HG03439 (cell line): Measurements from ENCODE around the gene GRK4.
A peak's percentile ranks its signal among the peaks of the same experiment; 100 is the strongest.
"Not testable (repeated sequence)": the region's sequence is repeated elsewhere in the genome, so short reads cannot be mapped to it uniquely, and the experiment has no call there.

Experiments used
- ATAC-seq: cut with Tn5 transposase; IDR thresholded peaks from one replicate; pipeline ENCODE4 v1.9.1; 2021; ENCODE audit warnings: mild to moderate bottlenecking, moderate library complexity; ENCODE audit not compliant: unreplicated experiment

GRK4 gene

DNA sequence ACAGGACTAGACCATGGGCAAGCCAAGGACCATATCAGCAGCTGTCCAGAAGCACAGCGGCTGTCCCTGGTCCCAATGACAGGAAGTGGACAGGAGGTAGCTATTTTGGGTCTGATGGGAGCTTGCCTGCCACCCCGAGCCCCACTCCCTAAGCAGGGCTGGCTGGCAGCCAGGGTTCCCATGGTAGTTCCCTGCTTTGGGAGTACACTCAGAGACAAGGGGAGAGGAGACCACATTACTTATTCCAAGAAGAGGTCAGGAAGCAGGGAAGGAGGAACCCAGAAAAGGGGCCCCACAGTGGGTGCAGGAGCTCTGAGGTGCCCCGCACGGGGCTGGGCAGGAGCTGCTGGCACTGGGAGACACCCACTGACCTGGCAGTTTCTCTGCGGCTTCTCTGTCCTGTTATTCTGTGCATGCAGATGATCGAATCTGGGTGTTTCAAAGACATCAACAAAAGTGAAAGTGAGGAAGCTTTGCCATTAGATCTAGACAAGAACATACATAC, 74.6 kb downstream of the GRK4 start:
- ATAC-seq, result no peak

DNA sequence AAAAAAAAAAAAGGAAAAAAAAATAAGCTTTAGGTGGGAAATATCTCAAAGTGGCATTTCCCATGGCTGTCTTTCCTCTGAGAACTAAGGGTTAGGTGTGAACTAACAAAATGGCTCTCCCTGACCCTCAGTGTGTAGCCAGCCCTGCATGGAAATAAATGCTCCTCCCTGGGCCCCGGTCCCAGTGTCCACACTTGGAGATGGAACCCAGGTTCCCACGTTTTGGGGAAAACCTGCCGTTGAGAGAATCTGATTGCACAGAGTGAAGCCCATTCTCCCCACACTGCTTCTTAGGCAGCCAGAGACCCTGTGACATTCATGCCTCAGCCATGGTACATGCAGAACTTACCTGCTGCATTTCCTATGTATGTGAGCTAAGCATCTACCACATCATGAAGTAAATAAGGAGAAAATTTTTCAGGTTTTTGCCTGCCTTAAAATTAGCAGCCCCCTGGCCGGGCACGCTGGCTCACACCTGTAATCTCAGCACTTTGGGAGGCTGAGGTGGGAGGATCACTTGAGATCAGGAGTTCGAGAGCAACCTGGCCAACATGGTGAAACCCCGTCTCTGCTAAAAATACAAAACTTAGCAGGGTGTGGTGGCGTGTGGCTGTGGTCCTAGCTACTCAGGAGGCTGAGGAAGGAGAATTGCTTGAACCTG, 76.5 kb downstream of the GRK4 start:
- ATAC-seq, result no peak

DNA sequence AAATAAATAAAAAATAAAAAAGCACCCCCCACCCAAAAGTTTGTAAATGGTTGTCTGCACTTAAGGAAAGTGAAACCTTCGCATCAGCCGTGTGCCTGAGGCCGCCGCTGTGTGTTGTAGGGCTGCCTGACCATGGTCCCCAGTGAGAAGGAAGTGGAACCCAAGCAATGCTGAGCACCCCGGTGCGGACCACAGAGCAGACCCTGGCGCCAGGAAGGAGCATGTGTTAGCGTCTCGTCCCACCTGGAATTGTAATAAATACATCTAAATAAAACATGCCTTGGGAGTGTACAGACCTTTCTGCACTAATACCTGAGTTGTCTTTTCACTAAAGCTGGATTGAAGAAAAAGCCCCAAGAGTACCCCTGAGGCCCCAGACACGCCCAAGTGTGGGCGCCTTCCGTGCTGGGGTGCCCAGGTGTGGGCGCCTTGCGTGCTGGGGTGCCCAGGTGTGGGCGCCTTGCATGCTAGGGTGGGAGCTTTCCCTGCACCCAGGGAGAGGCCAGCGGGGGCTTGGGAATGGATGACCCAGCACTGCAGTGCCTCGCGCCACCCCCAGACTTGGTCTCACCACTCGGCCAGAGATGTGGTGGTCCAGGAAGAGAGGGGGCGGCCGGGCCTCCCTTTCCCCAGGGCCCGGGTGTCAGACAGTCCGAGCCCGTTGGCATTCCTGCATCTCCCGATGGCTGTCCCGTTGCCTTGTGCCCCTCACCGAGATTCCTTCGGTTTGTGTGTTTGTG, 77.3 kb downstream of the GRK4 start:
- peak; percentile 35 for ATAC-seq

DNA sequence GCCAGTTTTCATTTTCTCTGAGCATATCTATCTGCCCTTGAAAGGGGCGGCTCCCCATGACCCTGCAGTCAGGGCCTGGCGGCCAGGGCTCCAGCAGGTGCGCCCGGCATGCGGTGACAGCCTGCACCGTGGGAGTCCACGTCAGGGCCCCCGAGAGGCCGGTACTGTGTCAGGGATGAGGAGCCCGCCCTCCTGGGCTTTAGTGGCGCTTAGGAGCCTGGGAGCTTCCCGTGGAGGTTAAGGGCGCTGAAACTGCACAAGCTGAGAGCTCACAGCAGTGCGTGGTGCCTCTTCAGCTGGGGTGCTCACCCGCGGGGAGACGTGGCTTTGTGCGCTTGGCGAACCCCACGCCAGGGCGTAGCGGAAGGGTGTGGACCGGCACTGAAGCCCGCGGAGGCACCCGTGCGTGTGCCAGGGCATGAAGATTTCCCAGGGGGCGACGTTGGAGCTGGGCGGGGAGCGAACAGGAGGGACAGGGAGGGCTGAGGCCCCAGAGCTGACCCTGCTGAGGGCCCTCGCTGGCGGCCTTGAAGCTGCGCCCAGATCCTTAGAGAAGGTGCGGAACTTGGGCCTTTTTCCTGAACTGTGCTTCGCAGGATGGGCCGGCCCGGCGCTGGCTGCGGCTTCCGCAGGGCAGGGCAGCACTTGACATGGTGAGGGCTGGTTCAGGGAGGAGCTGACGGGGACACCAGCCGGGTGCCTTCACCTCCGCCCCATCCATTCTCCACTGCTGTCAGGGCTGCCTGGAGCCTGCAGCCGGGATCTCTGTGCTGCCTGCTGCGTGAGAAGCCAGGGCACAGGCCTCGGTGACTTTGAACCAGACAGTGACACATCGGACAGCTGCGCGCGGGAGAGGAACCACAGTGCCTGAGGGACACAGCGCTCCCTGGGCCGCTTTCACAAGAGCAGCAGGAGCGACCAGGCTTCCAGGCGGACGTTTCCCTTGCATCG, 78.1 kb downstream of the GRK4 start:
- peak; percentile 37 for ATAC-seq

DNA sequence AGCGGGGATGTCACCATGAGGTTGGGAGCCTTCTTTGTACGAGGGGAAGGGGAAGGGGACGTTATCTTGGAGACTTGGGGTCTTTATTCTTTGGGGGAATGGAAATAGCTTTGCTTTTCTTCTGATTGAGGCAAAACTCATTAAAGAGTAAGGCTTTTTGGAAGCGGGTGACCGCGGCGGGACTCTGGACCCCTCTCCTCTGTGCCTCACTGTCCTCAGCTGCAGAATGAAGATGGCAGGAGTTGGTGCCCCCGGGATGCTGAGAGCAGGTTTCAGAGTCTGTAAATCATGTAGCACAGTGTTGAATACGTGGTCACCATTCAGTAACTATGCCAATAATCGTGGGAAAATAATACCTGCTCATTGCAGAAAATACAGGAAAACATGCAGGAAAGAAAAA, 78.9 kb downstream of the GRK4 start:
- no peak for ATAC-seq

DNA sequence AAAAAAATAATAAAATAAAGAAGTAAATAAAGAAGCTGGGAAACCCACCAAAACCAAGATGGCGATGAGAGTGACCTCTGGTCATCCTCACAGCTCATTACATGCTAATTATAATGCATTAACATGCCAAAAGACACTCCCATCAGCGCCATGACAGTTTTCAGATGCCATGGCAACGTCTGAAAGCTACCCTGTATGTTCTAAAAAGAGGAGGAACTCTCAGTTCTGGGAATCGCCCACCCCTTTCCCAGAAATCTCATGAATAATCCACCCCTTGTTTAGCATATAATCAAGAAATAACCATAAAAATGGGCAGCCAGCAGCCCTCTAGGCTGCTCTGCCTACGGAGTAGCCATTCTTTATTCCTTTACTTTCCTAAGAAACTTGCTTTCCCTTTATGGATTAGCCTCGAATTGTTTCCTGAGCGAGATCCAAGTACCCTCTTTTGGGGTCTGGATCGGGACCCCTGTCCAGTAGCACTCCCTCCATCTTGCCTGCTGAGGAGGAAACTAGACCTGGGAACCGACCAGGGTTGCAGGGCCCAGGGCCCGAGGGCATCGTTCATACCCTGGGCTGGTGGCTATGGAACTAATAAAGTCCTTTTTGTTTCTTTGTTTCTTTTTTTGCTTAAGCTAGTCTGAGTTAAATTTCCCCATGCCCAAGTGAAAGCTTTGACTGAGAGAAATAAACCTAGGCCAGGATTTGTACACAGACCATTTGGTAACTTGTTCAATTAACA, 80.1 kb downstream of the GRK4 start:
- no peak for ATAC-seq

DNA sequence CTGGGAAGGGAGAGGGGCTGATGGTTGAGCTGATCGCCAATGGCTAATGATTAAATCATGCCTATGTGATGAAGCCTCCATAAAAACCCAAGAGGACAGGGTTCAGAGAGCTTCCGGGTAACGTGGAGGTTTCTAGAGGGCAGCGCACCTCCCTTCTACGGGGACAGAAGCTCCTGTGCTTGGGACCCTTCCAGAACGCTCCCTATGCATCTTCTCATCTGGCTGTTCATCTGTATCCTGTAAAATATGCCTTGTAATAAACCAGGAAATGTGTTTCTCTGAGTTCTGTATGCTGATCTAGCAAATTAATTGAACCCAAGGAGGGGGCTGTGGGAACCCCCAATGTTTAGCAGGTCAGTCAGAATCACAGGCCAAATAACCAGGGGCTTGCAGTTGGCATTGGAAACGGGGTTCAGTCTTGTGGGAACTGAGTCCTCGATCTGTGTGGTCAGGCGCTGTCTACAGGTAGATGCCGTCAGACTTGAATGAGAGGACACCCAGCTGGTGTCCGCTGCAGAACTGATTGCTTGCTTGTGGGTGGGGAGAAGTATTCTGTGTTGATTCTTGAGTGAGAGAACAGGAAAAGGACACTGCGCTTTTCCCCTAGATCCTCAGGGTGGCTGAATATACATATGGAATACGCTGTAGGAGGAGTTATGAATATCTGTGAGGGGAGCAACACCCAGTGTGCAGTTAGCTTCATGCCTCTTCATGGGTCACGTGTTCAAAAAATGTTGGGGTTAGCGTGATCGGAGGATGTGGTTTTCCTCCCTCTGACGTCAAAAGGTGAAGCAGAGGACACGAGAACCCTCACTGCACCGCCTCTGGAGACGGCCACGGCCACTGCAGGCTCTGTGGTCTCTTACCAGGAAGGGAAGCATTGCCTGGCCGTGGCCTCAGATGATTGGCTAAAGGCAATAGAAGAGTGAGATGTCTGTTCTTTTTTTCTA, 81.8 kb downstream of the GRK4 start:
- no peak for ATAC-seq

DNA sequence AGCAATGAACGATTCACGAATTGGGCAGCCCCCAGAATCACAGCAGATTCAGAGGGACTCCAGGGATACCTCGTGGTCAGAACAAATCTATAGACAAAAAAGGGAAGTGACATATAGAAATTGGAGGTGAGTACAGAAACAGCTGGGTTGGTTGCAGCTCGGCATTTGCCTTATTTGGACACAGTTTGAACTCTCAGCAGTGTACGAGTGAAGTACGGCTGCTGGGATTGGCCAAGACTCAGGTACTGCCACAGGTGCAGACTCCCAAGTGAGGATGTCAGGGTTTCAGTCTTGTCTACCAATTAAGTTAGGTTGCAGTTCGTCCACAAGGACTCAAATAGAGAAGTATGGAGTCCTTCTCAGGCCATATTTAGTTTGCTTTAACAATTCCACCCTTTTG, 82.8 kb downstream of the GRK4 start:
- ATAC-seq, result no peak

DNA sequence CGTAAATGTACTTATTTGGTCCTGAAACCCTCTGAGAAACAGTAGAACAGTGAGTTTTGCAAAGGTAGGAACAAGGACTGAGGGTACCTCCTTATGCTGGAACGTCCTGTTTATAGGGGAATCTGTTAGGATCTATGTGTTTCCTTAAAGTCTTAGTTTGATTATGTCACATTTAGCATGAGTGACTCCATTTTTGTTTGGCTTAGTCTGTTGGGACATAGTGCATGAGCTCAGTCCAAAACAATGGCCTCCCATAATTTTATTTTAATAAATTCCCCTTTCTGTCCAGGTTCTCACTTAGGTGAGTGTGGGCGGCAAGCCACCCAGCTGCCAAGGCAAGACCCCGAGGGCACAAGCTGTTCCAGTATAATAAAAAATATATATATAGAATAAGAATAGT, 83.3 kb downstream of the GRK4 start:
- no peak for ATAC-seq

DNA sequence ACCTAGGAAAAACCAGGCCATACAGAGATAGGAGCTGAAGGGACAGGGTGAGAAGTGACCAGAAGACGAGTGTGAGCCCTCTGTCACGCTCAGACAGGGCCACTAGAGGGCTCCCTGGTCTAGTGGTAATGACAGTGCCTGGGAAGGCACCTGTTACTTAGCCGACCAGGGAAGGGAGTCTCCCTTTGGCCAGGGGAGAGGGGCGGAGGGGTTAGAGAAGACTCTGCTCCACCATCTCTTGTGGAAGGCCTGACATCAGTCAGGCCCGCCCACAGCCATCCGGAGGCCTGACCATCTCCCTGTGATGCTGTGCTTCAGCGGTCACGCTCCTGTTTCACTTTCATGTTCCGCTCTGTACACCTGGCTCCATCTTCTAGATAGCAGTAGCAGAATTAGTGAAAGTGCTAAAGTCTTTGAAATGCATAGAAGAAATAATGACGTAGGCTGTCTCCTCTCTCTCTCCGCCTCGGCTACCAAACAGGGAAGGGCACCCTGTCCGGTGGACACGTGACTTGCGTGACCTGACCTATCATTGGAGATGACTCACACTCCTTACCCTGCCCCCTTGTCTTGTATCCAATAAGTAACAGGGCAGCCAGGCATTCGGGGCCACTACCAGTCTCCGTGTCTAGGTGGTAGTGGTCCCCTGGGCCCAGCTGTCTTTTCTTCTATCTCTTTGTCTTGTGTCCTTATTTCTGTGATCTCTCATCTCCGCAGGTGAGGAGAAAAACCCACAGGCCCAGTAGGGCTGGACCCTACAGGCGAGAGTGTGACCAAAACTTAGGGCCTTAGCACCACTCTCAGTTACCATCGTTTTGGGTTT, 84.3 kb downstream of the GRK4 start:
- ATAC-seq, result peak; percentile 88

DNA sequence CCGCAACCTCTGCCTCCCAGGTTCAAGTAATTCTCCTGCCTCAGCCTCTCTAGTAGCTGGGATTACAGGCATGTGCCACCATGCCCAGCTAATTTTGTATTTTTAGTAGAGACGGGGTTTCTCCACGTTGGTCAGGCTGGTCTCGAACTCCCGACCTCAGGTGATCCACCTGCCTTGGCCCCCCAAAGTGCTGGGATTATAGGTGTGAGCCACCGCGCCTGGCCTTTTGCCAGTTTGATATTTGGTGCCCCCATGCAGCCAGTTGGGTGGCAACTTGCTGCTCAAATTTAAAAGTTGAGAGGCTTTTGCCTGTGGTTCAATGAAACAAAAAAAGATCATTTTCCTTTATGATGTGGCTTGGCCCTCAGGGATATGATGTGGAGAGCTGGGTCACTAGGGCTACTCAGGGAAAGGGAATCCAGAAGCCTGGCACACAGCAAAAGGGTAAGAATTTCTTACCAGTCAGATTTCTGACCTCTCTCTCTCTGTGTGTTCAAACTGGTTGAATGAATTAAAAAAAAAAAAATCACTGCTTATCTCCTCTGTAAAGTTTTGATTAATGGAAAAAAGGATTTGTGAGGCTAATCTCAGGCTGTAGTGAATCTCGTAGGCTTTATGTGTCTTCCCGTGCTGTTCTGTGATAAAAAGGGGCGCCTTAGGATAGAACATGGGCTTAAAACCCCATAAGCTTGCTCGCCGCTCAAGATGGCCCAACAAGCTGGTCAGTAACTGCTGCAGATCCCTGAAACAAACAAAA, 87.9 kb downstream of the GRK4 start:
- ATAC-seq, result not testable (repeated sequence)

DNA sequence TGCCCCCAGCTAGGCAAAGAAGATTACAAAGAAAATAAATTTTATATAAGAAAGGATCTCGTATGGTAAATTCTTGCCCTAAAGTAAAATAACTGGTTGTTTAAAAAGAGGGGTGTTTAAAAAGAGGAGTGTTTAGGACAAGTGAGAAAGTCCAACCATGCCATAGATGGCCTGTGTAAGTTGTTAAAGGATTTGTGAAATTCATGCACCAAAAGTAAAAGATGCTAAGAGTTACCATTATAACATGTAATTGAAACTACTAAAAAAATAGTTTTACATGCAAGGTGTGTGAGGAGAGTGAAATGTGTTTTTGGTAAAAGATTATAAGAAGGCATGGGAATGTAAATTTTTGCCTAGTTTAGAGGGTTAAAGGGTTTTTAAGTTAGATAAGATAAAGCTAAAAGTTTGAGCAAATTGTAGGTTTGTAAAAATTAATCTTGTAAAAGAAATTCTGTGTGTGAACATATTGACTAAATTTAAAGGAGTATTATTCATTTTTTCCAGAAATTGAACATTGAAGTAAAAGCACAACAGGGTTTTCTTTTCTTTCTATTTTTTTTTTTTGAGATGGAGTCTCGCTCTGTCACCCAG, 90.9 kb downstream of the GRK4 start:
- ATAC-seq, result no peak

DNA sequence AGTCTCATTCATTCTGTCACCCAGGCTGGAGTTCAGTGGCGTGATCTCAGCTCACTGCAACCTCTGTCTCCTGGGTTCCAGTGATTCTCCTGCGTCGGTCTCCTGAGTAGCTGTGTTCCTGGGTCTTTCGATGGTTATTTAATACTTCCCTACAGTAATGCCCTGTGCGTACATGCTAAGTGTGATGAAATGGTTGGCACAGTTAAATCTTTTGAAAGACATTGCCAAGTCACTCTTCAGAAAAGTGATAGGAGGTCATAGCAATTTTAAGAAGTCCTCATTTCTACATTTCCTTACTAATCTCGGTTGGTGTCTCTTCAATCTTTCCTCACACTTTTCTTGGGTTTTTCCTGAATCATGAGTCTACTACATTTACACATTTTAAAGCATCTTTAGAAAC, 96.6 kb downstream of the GRK4 start:
- ATAC-seq, result no peak

DNA sequence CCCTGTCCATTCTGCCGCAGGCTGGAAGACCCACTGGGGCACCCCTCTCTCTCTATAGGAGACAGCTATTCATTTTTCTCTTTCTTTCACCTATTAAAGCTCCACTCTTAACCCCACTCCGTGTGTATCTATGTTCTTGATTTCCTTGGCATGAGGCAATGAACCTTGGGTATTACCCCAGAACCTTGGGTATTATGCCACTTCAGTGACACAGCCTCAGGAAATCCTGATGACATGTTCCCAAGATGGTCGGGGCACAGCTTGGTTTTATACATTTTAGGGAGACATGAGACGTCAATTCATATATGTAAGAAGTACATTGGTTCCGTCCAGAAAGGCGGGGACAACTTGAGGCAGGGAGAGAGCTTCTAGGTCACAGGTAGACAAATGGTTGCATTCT, 97.6 kb downstream of the GRK4 start:
- no peak for ATAC-seq

DNA sequence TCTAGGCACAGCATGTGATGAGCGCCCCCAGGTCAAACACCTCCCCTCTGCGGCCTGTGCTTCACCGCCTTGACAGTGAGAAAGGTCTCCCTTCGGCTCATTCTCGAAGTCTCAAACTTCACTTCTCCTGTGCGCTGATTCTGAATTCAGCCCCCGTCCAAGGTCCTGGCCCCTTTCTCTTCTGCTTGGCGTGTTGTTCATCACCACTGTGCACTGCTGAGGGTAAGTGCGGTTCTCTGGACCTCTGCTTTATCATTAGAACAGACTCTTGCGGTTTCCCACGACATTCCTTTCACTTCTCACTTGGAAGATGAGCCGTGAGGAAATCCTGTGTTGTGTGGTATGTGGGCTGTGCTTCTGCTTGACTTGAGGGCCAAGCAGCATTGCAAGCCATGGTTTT, 99.1 kb downstream of the GRK4 start:
- ATAC-seq, result no peak

DNA sequence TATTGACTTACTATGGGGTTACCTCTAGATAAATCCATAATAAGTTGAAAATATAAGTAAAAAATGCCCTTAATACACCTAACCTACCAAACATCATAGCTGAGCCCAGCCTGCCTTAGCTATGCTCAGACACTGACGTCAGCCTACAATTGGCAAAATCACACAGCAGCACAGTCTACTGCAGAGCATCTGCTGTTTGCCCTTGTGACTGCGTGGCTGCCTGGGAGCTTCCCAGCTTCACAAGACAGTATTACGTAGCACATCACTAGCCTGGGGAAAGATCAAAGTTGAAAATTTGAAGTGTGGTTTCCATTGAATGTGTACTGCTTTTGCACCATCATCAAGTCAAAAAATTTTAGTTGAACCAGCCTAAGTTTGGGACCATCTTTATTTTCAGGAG, 102.2 kb downstream of the GRK4 start:
- ATAC-seq, result no peak

DNA sequence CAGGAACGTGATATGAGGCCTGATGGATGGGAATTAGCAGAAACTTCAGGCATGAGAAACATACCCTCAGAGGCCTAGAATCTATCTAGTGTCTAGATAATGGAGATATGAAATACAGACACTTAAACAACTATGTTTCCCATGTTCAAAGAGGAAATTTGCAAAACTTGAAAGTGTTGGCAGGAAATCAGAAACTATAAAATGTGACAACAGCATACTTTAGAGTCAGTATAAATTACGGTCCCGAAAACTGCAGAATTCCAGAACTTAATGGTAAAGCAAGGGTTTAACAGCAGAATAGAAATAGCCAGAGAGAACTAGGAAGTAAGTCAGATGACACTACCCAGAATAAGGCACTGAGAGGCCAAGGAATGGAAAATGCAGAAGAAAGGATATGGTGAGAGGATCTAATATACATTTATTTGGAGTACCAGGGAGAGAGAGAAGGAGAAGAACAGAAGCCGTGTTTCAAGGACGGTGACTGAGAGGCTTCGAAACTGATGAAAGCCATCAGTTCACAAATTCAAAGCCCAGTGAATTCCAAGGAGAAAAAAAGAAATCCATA, 103.5 kb downstream of the GRK4 start:
- no peak for ATAC-seq
